ES-I3 (cell line): ENCODE results near the gene TOMM5.

Source experiments
- H3K36me3 ChIP-seq: 2 replicates; pipeline ENCODE4 v1.6.1; 2013; ENCODE audit warnings: mild to moderate bottlenecking, low read length, control low read depth, moderate library complexity; ENCODE audit not compliant: insufficient read depth
- H3K4me1 ChIP-seq: 2 replicates; pipeline ENCODE4 v1.6.1; 2013; ENCODE audit warnings: mild to moderate bottlenecking, control low read depth, low read length; ENCODE audit not compliant: insufficient read depth
- H3K9ac ChIP-seq: 2 replicates; pipeline ENCODE4 v1.6.1; 2013; ENCODE audit warnings: low read depth, mild to moderate bottlenecking, low read length, moderate library complexity
- H3K9me3 ChIP-seq: 2 replicates; pipeline ENCODE4 v1.6.1; 2013; ENCODE audit warnings: mild to moderate bottlenecking, low read length, moderate library complexity; ENCODE audit not compliant: control insufficient read depth, insufficient read depth

The TOMM5 gene

DNA sequence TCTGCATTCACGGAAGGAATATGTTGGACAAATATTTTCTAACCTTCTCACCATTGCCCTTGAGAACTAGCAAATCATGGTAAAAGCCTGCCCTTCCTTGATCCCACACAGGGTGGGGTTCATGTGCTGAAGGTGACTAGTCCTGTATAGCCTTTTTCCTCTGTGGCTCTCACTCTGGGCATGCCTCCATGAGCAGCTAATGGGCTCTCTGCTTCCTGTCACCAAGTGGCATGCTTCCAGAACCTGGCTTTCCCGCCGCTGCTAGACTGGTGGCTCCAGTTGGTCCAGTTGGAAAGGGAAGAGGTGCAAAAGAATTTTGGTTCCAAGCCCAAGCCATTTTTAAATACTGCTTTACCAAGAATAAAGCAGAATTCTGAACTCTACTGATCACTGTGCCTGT lies 51.8 kb downstream of the TOMM5 start:
- Histone ChIP-seq H3K9me3 (no peaks in the 10 kb centered on the region), H3K9ac (no peak overlapping the region), H3K4me1 (no peaks in the 10 kb centered on the region), H3K36me3 (no peaks in the 10 kb centered on the region)

DNA sequence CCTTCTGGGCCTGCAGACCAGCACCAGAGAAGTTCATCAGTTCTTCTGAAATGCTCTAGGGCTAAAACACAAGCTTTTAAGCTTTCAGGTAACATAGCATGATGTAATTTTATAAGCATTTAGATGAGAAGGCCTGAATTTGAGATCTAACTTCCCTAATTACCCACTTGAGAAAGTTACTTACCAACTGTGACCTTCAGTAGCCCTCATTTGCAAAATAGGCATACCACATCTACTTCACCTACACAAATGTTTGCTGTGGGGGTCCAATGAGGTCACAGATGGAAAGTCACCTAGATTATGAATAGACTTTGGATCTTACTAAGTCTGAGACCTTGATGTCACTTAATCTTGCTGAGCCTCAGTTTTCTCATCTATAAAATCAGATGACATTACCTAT lies 52.8 kb downstream of the TOMM5 start:
- H3K36me3 ChIP-seq: no peaks in the 10 kb centered on the region
- no peak overlapping the region for H3K9ac ChIP-seq
- no peaks in the 10 kb centered on the region for H3K4me1 ChIP-seq
- no peaks in the 10 kb centered on the region for H3K9me3 ChIP-seq
